K562 (cell line): ENCODE results near the gene SLC66A2. TPM values are rescaled to one million over a fixed set of nuclear protein-coding genes. Genes with fewer than 3 reads are reported as not detected.

Source experiments
- ATAC-seq: fragments of 200-7000 bp; cut with Tn5 transposase; 3 replicates; pipeline ENCODE4 v1.9.1; 2020; ENCODE audit warnings: moderate library complexity
- BruUV-seq: library from RNA; stranded (reverse); fragments of 400-500 nt; replicated peaks from 2 replicates; lab custom pipeline; 2021; lab: Mats Ljungman, UMichigan
- CTCF ChIA-PET: fragments of 300-600 bp; formaldehyde crosslinking; extraction: SDS; loops from one replicate; lab custom pipeline; 2021; ENCODE audit warnings: low intra/inter-chr PET ratio; lab: Yijun Ruan, JAX
- POLR2A ChIA-PET: fragments of 300-600, 350-650 bp; sonication (Branson Sonifier 250); formaldehyde crosslinking; extraction: SDS; loops from one replicate; lab custom pipeline; 2021; ENCODE audit warnings: antibody characterized with exemption, inconsistent platforms; lab: Yijun Ruan, JAX
- DNase-seq, 4 experiments: peaks; one replicate each; pipeline versions ENCODE4 v3.0.0 to v3.0.0-alpha.2; 2011 to 2018; ENCODE audit warnings: low spot score in 3 of 4, mixed read lengths in 3 of 4; ENCODE audit errors: extremely low read depth in 1 of 4
- FAIRE-seq: peaks from 2 replicates; lab custom pipeline; 2011; peaks lifted over from hg19 to GRCh38; lab: Jason Lieb, UNC
- H2AFZ ChIP-seq: 2 replicates; pipeline ENCODE4 v1.6.0; 2011; ENCODE audit warnings: low read depth, low read length, control low read depth, inconsistent platforms
- H3K27ac ChIP-seq: fragments of 200-600 bp; 3 replicates; pipeline ENCODE4 v1.8.0; 2011; ENCODE audit warnings: low read depth, mild to moderate bottlenecking, control low read depth, inconsistent platforms, low read length, moderate library complexity, mixed read lengths; ENCODE audit errors: extremely low read depth
- H3K27me3 ChIP-seq, 2 experiments: fragments of 300-600 bp in 1 of 2; 2 replicates in 1 of 2; 3 replicates in 1 of 2; pipeline versions ENCODE4 v1.6.0 to v1.8.0; 2011; ENCODE audit warnings: inconsistent platforms in 2 of 2, low read length in 2 of 2, mild to moderate bottlenecking in 1 of 2, mixed read lengths in 1 of 2, moderate library complexity in 1 of 2; ENCODE audit not compliant: control insufficient read depth in 2 of 2, insufficient read depth in 2 of 2
- H3K36me3 ChIP-seq: fragments of 300-600 bp; 3 replicates; pipeline ENCODE4 v1.8.0; 2011; ENCODE audit warnings: mild to moderate bottlenecking, low read length, inconsistent platforms; ENCODE audit not compliant: control insufficient read depth, insufficient read depth
- H3K4me1 ChIP-seq, 2 experiments: fragments of 200-600 bp in 1 of 2; replicated peaks in 1 of 2; 2 replicates in 1 of 2; 3 replicates in 1 of 2; pipeline versions ENCODE4 v1.5.1 to v1.8.0; 2011; ENCODE audit warnings: inconsistent platforms in 2 of 2, low read length in 2 of 2, mild to moderate bottlenecking in 1 of 2, mixed read lengths in 1 of 2, moderate library complexity in 1 of 2; ENCODE audit not compliant: control insufficient read depth in 2 of 2, insufficient read depth in 2 of 2
- H3K4me2 ChIP-seq: 2 replicates; pipeline ENCODE4 v1.6.1; 2011; ENCODE audit warnings: low read length, control low read depth, inconsistent platforms, mixed read lengths; ENCODE audit not compliant: insufficient read depth
- H3K4me3 ChIP-seq: fragments of 200-600 bp; sonication (generic), shearing (Covaris generic); 2 replicates; pipeline ENCODE4 v1.5.1; 2016; ENCODE audit warnings: control low read depth, inconsistent platforms
- H3K79me2 ChIP-seq: fragments of 200-600 bp; 3 replicates; pipeline ENCODE4 v1.8.0; 2011; ENCODE audit warnings: low read length, inconsistent platforms; ENCODE audit not compliant: control insufficient read depth, insufficient read depth
- H3K9ac ChIP-seq, 2 experiments: 2 replicates each; pipeline versions ENCODE4 v1.6.0 to v1.6.1; 2011; ENCODE audit warnings: low read depth in 2 of 2, low read length in 2 of 2, control low read depth in 1 of 2, inconsistent platforms in 1 of 2, mild to moderate bottlenecking in 1 of 2, mixed read lengths in 1 of 2; ENCODE audit not compliant: insufficient read depth in 1 of 2
- H3K9me1 ChIP-seq: one replicate; pipeline ENCODE4 v1.6.0; 2011; ENCODE audit warnings: inconsistent platforms, mild to moderate bottlenecking, low read length, moderate library complexity; ENCODE audit not compliant: control insufficient read depth, insufficient read depth
- H3K9me3 ChIP-seq: replicated peaks from 2 replicates; pipeline ENCODE4 v1.5.1; 2011; ENCODE audit warnings: low read depth, low read length, inconsistent platforms; ENCODE audit not compliant: control insufficient read depth, insufficient read depth
- H4K20me1 ChIP-seq: replicated peaks from 2 replicates; pipeline ENCODE4 v1.6.1; 2011; ENCODE audit warnings: low read length, inconsistent platforms, mixed read lengths; ENCODE audit not compliant: control insufficient read depth, insufficient read depth
- GATA2 ChIP-seq: sonication (generic); formaldehyde crosslinking; IDR thresholded peaks from 2 replicates; pipeline ENCODE4 v1.4.0; 2020; ENCODE audit warnings: mild to moderate bottlenecking, missing genetic modification reagents
- NCOA4 ChIP-seq: fragments of 450-650 bp; IDR thresholded peaks from 2 replicates; pipeline ENCODE4 v1.6.1; 2018; ENCODE audit warnings: mild to moderate bottlenecking; ENCODE audit not compliant: partially characterized antibody
- PHF8 ChIP-seq: fragments of 200-600 bp; sonication (generic); IDR thresholded peaks from 2 replicates; pipeline ENCODE4 v1.6.1; 2012; ENCODE audit warnings: mixed run types, mild to moderate bottlenecking, inconsistent platforms, low read length, moderate library complexity, borderline replicate concordance
- RAD21 ChIP-seq, 2 experiments: fragments of 250-450 bp in 1 of 2; fragments of 450-650 bp in 1 of 2; sonication (Bioruptor Pico) in 1 of 2; formaldehyde crosslinking in 1 of 2; IDR thresholded peaks in 1 of 2; conservative IDR thresholded peaks in 1 of 2; 2 replicates each; pipeline versions ENCODE4 v1.4.0 to v1.8.0; 2020 to 2022; ENCODE audit warnings: mild to moderate bottlenecking in 2 of 2, moderate library complexity in 1 of 2
- RBFOX2 ChIP-seq: fragments of 200-400 bp; formaldehyde crosslinking; IDR thresholded peaks from 2 replicates; pipeline ENCODE4 v1.6.1; 2017; ENCODE audit warnings: low read depth, mild to moderate bottlenecking, low read length, moderate library complexity
- TAF15 ChIP-seq: fragments of 200-400 bp; formaldehyde crosslinking; IDR thresholded peaks from 2 replicates; pipeline ENCODE4 v1.6.1; 2017; ENCODE audit warnings: mild to moderate bottlenecking, low read depth, low read length, moderate library complexity
- ZNF217 ChIP-seq: sonication (generic); formaldehyde crosslinking; IDR thresholded peaks from 2 replicates; pipeline ENCODE4 v1.8.0; 2022; ENCODE audit warnings: mild to moderate bottlenecking, missing genetic modification reagents
- ZNF57 ChIP-seq: fragments of 450-650 bp; formaldehyde crosslinking; IDR thresholded peaks from 2 replicates; pipeline ENCODE4 v1.4.0; 2020; ENCODE audit warnings: mild to moderate bottlenecking, moderate library complexity
- whole genome bisulfite sequencing: fragments of 100-300 bp; shearing (Covaris generic); methylation state at CpG from one replicate; pipeline ENCODE4 v1.1.6; 2016; ENCODE audit warnings: low coverage, mixed read lengths; ENCODE audit not compliant: insufficient coverage; ENCODE audit errors: missing lambda C conversion rate; 5-methylcytosine and 5-hydroxymethylcytosine counted together
- in situ Hi-C: fragments of 300-500 bp; cut with MboI; formaldehyde crosslinking; loops from 4 replicates; pipeline ENCODE4 v1.15.0; 2018; ENCODE audit warnings: inconsistent platforms, mixed read lengths
- intact Hi-C: fragments of 100-400 bp; cut with micrococcal nuclease; formaldehyde crosslinking; loops from 2 replicates; pipeline ENCODE4 v1.14.2; 2022
- polyA plus RNA-seq, 8 experiments: library from polyadenylated mRNA; depleted of rRNA in 4 of 8; stranded (reverse) in 5 of 8; unstranded in 3 of 8; fragments of >200 nt; fragmentation: Nextera tagmentation in 2 of 8; fragmentation: Illumina TruSeq in 1 of 8; extraction: Ambion mirVana in 2 of 8; extraction: Trizol in 1 of 8; gene quantifications; 2 replicates each; pipeline versions ENCODE4 v1.2.1 to v1.2.3, GENCODE V29; 2011 to 2014; ENCODE audit warnings: inconsistent platforms in 1 of 8, missing spikeins in 1 of 8
- total RNA-seq, 7 experiments: library from RNA; depleted of rRNA in 6 of 7; stranded (reverse); fragments of >200 nt in 6 of 7; fragmentation: Illumina TruSeq in 2 of 7; extraction: Trizol in 2 of 7; gene quantifications; 2 replicates each; pipeline versions ENCODE4 v1.2.1 to v1.2.3, GENCODE V29; 2011 to 2021; ENCODE audit warnings: low replicate concordance in 1 of 7

SLC66A2 gene
- total and polyA plus RNA-seq, 9 of the 15 experiments (the other 6 are each of a cell fraction or from before 2014, with no cell fraction given): 0.25 to 17.5 (median 5.6) TPM

- FAIRE-seq (no peak), ATAC-seq (no peak), DNase-seq (peak in 2 of 4 experiments; percentile 15 to 22)
- H3K9ac ChIP-seq: no peak overlapping the region
- no peaks in the 10 kb centered on the region for H3K9me3 ChIP-seq
- H3K27me3 ChIP-seq: no peaks in the 10 kb centered on the region
- WGBS: 7% methylated on average over 3 of the region's 3 CpGs
- TF ChIP-seq GATA2 (CRISPR knock-in tag) (no peak), ZNF217 (CRISPR knock-in tag) (no peak), PHF8 (no peak), NCOA4 (no peak), TAF15 (no peak), RAD21 (CRISPR knock-in tag; conservative IDR thresholded peaks at IDR 0.05 in 1 of 2, IDR thresholded peaks at IDR 0.05 in 1 of 2) (no peak), RBFOX2 (no peak), ZNF57 (CRISPR knock-in tag) (no peak)
- H3K4me2 ChIP-seq: no peak overlapping the region
- peaks cover 6 to 37% of the 10 kb centered on the region in 2 experiments; a peak in 4 of 5 replicates for H3K4me1 ChIP-seq
- H4K20me1 ChIP-seq: peaks cover 16% of the 10 kb centered on the region
- intact Hi-C loops (no loop called here), in situ Hi-C loops (no loop called here)
- CTCF ChIA-PET: no interaction called here
- peaks cover 4% of the 10 kb centered on the region for H3K36me3 ChIP-seq
- no TSS peak for BruUV-seq
- H3K9me1 ChIP-seq: no peaks in the 10 kb centered on the region
- no peak overlapping the region for H2AFZ ChIP-seq
- H3K4me3 ChIP-seq: no peak overlapping the region
- H3K79me2 ChIP-seq: no peaks in the 10 kb centered on the region
- H3K27ac ChIP-seq: no peak overlapping the region
- POLR2A ChIA-PET: no interaction called here
These were observed 6.7 kb downstream of the SLC66A2 start for GRCh38 chr18:79944746-79945117.
